GM21390 (cell line): ENCODE results near the gene CACYBP.

ENCODE experiments used
- ATAC-seq: cut with Tn5 transposase; IDR thresholded peaks from one replicate; pipeline ENCODE4 v1.9.1; 2021; ENCODE audit not compliant: unreplicated experiment

CACYBP gene

DNA sequence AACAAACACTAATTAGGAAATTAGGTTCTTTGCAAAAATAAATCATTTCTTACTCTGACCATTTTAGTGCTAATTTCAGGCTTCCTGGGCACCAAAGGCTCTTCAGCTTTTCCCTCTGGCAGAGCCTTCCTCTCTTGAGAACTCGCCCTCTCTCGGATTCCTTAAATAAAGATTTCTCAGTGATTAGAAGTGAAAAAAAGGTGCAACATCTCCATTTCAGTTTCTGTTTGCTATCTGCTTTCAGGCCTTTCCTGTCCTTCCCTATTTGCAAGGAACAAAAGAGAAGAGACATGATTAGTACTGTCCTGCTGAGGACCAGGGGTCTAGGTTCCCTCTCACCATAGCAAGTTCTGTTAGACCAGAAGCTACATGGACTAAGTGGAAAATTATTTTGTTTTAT, 27.8 kb upstream of the CACYBP start:
- no peak for ATAC-seq

DNA sequence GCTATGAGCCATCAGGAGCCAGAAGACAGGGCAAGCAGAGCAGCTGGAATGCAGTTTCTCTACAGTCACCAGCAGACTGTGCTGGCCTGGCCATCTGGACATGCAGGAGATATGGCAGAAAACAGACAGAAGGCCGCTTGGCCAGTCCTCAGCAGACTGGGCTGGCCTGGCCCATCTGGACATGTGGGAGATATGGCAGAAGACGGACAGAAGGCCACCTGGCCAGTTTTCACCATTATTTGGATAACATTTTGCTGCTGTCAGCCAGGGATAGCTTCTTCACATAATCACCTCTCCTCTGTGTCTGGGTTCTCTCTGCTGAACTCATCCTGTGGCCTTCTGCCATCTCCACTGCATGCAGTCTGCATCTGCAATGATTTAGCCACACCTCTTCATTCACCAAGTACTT, 25.0 kb upstream of the CACYBP start:
- ATAC-seq: no peak

DNA sequence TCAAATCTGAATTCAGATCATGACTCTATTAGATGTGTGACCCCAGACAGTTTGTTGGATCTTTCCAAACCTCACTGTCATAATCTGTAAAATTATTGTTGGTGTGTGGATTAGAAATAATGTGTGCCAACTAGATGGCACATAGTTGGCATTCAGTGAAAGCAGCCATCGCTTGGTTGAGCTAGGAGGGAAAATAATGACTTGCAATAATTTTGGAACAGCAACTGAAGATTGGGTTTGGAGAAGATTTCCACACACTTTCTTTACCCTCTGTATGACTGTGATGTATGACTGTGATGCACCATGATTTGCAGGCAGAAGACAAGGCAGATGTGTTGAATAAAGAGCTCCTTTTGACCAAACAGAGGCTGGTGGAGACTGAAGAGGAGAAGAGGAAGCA, 24.0 kb upstream of the CACYBP start:
- ATAC-seq: no peak

DNA sequence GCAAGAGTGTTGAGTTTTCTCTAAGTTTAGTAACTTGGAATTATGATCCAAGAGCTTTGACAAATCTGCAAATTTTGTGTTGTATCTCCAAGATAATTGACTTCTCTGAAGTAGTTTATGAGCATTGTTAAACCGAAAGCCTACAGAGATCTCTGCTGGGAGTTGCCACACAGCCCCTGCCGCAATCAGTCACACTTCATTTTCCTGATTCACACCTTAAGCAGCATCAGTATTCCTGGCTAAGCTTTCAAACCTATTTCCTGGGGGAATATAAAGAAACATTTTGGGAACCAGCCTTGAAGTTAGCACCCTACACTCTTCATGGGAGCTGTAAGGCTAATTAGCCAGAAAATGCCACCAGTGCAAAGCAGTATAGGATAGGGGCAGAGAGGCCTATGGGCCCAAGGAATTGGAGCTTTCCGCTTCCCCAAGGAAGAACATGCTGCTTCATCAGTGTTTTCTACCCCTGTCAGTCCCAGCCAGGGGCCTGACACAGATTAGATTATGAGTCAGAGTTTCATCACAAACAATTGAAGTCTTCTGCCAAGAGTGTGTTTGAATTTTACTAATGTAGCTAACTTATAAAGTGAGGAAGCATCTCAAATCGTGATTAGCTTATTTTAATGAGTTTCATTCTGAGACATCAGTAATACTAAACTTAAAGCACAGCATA, 23.2 kb upstream of the CACYBP start:
- no peak for ATAC-seq

DNA sequence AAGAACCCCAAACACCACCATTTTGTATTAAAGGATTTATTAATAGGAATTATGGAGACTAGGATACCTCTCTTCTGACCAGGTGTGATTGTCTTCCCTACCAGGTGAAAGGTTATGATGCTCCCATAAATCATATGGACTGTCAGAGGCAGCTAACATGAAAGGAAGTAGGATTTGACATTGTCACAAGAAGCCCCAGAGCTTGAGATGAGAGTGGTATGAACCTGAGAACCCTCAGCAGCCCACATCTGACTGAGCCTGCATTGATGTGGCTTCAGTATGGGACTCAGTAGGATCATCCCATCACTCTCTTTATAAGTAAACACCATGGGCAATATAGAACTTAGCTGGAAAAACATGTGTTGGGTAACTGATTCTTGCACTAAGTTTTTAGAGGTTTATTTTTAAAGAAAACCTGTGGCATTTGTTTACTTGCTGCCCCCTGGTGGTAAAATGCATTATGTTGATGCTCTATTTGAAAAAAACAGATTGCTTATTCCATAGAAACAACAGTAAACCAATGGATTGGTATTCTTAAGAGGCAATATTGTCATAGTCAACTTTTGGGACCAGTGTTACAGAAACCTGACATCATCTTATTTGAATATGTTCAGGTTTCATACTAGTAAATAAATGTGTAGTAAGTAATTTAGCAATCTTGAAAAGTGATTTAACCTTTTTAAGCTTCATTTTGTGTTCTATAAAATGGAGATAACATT, 16.6 kb upstream of the CACYBP start:
- no peak for ATAC-seq

DNA sequence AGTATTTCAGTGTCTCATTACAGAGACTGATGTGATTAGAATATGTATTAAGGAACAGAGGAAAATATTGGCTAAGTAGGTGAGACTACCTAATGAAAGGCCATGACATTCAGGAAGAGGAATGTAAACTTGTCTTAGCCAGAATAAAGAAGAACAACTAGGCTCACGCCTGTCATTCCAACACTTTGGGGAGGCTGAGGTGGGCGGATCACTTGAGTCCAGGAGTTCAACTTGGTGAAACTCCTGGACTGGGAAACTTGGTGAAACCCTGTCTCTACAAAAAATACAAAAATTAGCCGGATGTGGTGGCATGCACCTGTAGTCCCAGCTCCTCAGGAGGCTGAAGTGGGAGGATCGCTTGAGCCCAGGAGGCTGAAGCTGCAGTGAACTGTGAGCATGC, 14.8 kb upstream of the CACYBP start:
- no peak for ATAC-seq

DNA sequence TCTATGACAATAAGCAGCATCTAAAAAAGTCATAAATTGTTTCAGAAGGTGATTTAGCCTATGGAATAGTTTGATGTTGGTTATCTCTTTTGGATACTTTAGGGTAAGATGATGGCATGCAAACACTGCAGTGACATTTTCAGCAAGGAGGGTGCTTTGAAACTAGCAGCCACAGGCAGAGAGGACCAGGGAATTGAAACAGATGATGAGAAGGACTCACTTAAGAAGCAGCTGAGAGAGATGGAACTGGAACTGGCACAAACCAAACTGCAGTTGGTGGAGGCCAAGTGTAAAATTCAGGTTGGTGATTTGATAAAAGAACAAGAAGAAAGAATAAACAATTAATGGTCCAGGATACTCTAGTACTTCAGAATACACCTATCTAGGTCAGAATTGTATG, 11.2 kb upstream of the CACYBP start:
- ATAC-seq: no peak

DNA sequence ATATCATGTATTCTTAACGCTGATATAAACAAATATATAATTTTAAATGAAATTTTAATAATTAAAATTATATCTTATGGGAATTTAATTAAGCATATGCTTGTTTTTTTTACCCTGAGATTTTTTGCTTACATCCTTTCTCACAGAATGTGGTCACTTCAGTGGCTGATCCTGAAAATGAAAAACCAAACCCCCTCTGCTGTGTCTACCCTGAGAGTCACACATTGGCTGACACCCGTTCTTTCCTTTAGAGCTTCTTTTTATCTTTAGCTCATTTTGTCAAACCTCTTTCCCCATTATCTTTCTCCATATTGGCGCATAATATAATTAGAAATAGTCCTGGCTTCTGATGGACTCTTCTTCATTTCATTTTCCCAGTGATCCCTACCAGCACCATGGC, 10.8 kb upstream of the CACYBP start:
- ATAC-seq: peak; percentile 69

DNA sequence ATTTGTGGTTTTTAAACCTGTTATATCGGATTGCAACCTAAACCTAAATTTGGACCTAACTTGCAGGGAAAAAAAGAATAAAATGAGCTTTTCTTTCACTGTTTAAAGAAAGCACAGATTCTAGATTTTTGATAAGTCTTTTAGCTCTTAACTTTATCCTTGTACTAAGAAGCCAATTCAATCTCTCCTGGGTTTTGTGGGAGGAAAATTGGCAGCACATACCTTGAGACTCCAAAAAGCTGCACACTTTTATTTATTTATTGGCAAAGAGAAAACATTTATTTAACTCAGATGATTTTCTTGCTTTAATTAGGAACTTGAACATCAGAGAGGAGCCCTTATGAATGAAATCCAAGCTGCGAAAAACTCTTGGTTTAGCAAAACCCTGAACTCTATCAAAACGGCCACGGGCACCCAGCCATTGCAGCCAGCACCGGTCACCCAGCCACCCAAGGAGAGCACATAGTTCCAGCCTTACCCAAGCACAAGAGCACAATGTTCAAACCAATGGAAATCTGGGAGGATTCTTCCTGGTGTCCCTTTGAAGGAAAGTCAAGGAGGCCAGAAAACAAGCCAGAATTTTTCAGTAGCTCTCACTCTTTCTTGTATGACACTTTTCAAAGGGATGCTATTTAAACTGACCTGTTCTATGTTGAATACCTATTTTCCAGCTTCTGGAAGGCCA, 10.1 kb upstream of the CACYBP start:
- ATAC-seq: no peak

DNA sequence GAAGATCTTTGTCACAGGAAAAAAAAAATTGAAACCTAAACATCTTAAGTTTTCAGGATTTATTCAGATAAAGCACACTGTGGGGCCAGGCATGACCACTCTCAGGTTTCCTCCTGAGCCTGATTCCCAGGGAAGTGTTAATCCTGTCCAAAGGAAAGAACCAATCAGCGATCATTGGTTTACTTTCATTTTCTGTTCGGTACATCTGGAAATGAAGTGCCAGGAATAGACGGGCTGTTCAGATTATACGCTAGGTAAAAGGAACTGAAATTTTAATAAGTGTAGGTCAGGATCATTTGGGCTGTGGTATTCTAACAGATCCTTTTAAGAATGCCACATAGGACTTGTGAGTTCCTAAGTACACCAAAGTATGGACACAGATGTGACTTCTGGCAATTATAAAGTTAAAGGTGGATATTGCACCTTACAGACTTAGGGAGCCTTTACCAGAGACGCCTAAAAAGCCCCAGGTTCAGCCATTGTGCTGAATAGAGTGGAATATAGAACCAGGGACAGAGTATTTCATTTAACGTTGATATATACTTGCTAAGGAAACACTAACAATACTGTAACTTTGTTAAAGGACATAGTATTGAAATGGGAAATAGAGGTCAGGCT, 9.3 kb upstream of the CACYBP start:
- ATAC-seq: peak; percentile 45

DNA sequence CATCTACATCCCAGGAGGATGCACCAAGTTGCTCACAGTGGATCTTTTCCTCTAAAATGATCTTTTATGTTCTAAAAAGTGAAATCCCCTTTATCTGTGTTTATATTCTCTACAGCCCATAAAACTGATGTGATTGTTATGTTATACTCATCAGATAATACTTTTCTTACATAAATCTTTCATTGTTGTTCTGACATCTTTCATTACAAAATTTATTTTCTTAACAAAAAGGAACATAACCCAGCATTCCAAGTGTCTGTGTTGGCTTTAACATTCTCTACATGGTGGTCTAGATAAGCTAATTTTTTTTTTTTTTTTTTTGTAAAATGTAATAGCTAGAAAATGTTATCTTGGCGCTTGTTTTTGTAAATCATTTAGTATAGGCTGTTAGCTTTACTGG, 8.3 kb upstream of the CACYBP start:
- ATAC-seq: no peak

DNA sequence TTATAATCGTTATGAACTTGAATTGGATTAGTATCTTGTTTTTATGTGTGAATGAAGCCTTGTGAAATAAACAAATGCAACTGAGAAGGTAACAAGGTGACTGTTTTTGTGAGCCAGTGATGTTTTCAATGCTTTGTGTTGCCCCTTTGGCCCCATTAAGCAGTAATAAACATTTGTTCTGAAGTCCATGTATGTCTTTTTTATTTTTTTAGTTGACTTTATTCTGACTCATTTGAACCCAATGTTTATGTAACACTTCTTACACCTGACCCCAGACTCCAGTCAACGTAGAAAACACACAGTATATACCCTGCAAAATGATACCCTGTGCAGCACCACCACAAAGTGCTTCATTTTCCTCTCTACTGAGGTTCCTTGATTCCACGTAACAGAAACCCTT, 4.6 kb upstream of the CACYBP start:
- no peak for ATAC-seq

DNA sequence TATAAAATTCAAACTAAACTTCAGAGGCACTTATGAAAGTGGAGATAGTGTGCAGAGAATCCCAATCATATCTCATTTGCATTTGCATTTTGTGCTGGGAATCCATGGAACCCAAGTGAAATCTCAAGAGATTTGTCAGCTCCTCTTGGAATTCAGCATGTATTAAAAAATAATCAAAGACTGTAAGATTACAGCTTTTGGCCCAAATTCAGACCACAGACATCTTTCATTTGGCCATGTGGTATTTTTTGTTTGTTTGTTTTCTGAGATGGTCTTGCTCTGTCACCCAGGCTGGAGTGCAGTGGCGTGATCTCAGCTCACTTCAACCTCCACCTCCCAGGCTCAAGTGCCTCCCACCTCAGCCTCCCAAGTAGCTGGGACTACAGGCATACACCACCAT, 3.8 kb upstream of the CACYBP start:
- ATAC-seq: no peak

DNA sequence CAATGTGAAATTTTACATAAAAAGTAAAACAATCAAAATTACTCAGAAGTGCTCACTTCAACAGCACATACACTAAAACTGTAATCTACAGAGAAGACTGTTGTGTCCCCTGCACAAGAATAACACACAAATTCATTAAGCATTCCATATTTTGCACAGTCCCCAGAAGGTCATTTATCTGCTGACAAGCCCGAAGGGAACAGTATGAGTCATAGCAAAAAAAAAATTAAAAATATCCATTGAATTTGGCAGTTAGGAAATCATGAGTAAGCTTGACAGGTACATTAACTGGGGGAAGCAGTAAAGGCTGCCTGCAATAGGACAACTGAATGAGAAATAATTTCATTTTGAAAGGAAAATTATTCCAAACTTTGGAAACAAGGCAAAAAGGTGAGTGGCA, 3.3 kb upstream of the CACYBP start:
- ATAC-seq: no peak

DNA sequence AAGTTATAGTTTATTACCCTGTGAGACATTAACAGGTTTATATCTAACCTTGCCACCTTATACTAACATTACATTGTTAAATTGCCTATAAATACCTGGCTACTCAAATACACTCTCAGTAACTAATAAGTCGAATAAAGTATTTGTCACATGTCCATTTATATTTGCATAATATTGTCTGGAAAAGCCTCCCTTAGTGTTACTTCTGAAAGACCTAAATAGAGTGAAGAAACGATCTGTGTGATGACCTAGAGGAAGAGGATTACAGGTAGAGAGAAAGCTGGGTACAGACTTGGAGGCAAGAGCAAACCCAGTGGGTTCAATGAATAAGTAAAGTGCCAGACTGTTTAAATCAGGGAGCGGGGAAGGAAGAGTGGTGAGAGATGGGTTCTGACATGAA, 2.7 kb upstream of the CACYBP start:
- ATAC-seq: no peak

DNA sequence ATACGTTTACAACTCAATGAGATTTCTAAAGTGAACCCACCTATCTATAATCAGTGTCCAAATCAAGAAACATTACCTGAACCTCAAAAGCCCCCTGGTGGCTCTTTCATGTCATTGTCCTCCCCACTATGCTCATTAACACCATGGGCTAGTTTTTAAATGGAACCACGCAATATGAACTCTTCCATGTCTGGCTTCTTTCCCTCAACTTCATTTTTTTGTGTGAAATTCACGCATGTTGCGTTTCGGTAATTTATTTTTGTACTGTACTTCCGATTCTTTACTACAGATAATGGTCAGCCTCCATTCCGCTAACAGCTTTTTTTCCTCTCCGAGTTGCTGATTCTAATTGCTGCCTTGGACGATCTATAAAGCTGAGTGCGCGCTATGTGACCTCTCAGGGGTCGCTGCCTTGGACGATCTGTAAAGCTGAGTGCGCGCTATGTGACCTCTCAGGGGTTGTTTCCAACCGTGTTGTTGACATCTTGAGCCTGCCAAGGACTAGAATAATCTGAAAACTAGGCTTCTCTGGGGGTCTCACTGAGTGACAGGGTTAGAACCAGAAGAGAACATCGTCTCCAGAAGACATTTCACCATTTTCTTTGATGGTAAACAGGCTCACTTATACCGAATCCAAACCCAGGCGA, 1.1 kb upstream of the CACYBP start:
- peak; percentile 22 for ATAC-seq

DNA sequence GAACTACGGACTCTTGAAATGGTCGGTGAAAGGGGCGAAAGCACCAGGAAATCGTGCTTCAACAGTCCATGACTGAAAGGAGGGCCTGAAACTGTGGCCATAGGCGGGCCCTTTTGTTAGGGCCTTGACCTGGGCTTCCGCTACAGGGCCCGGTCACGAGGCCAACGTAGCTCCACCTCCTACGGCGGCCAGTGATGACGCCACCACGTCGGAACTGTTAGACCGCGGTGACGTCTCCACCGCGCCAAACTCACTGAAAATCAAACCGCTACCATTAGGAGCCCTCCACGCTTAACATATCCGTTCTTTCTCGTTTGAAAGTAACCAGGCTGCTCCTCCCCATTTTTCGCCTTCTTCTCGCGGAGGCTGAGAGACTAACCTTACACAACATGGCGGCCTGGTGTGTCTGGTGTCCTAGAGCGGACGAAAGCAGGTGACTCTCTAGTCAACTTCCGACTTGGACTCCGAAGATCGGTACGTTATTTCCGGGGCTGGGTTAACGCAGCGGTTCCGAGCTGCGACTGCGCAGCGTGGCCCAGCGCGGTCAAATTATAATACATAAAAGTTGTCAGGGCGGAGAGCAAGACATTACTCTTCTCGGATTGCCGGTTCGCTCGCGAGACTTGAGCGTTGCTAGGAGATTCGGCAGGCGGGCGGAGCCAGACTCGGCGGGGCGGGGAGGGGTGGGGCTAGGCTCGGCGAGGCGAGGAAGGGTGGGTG, 371 bp upstream of the CACYBP start:
- peak; percentile 68 for ATAC-seq

DNA sequence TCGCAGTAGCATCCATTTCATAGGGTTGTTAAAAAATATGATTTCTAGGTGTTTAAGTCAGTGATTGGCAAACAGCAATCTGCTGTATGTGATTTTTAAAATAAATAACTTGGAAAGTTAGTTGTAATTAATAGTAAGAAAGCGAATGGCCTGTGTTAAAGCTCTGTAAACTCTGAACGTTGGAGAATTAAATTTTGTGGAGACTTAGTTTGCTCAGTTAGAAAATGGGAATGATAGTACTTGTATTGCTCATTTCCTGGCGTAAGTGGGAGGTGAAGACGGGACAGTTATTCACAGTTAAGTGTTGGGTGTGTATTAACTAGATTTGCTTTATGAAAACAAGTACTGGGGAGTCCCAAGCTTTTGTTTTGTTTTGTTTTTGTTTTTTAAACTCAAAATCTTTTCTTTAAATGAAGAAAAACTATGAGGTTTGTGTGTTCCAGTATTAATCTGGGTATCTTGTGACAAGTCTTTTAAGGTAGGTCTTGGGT, 995 bp downstream of the CACYBP start:
- no peak for ATAC-seq

DNA sequence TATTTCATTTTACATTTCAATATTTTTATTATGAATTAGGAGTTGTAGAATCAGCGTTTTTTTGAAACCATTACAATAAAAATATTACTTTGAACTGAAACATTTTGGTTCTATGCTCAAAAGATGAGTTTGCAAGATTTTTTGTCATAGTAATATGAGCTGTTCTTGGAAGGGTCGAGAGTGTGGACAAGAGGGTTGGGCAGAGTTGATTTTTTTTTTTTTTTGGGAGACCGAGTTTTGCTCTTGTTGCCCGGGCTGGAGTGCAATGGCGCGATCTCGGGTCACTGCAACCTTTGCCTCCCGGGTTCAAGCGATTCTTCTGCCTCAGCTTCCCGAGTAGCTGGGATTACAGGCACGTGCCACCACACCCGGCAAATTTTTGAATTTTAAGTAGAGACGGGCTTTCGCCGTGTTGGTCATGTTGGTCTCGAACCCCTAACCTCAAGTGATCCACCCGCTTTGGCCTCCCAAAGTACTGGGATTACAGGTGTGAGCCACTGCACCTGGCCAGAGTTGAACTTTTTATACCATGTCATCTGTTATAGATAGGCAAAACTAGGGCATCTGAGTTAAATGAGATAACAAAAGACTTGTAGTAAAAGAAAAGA, 3.3 kb downstream of the CACYBP start:
- no peak for ATAC-seq

DNA sequence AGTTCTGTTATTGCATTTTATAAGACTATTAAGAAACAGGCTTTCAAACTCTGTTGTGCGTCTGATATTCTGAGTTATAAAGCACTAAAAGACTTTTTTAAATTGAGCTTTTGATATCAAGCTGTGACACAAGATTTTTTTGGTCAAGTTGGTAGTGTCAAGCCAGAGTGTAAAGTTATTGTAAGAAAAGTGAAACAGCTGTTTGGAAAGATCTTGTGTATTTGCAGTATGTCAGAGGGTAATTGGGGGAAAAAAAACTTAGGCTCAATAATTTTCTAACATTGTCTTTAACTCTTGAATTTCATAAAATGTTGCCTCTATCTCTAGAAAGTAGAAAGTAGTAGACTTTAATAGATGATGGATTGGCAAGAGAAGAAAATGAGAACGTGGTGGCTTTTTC, 3.8 kb downstream of the CACYBP start:
- no peak for ATAC-seq
